DMS79 (cell line): ENCODE data around the gene OSBPL9.
"Not testable (repeated sequence)": the region's sequence is repeated elsewhere in the genome, so short reads cannot be mapped to it uniquely, and the experiment has no call there.

Experiments
- DNase-seq: peaks from one replicate; lab custom pipeline; 2025; lab: John Stamatoyannopoulos, UW

OSBPL9 gene

DNA sequence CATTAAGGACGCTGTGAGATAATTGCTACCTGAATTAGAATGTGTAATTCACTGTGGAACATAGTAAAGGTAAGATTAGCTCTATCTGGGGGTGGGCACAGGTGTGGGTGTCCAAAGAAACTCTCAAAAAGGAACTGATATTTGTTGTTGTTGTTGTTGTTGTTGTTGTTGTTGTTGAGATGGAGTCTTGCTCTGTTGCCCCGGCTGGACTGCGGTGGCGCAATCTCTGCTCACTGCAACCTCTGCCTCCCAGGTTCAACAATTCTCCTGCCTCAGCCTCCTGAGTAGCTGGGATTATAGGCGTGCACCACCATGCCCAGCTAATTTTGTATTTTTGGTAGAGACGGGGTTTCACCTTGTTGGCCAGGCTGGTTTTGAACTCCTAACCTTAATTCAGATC, 6.8 kb upstream of the OSBPL9 start:
- DNase-seq, result not testable (repeated sequence)

DNA sequence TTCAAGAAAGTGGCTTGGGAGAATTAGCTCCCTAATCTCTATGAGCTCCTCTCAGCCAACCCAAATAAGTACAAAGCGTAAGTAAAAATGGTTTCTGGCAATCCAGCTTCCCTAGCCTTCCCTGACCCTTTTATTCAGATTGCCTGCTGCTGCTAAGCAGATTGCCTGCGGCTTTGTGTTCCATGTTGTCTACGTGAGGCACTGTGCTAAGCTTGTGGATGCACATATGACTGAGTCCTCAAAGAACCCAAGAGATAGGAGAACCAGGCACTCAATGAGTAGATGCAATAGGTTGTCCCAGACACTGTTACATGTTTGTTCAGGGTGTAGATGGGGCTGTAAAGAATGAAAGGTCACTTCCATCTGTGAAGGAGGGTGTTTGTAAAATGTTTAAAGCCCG, 6.3 kb upstream of the OSBPL9 start:
- no peak for DNase-seq

DNA sequence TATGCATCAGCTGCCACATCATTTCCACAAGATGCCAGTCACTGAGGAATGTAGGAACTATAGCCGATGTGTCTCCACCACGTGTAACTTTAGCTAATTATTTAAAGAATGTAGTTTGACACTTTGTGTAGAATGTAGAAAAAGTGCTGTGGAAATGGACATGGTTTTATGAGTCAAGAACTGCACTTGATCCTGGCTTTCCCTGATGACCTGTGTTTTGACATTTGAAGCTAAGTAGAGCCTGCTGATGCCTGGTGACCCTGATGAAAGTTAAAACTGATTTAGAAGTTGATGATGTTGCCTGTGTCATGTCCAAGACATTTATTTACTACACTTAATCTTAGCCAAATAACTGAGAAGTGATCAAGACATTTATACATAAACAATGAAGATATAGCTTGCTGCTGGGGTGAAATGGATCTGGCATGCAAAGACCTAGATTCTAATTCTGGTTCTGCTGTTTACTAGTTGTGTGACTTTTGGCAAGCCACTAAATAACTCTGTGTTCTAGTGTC, 4.4 kb upstream of the OSBPL9 start:
- DNase-seq, result no peak

DNA sequence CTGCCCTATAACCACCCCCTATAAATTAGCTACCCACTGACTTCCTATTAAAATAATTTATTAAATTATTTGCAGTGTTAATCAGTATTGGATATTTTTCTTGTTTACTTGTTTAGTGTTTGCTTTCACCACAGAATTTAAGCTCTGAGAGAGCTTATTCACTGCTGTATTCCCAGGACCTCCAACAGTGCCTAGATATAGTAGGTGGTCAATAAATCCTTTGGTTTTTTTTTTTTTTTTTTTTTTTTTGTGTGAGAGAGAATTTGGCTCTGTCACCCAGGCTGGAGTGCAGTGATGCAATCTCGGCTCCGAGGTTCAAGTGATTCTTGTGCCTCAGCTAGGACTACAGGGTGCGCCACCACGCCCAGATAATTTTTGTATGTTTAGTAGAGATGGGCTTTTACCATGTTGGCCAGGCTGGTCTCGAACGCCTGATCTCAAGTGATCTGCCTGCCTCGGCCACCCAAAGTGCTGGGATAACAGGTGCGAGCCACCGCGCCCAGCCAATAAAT, 1.1 kb upstream of the OSBPL9 start:
- no peak for DNase-seq

DNA sequence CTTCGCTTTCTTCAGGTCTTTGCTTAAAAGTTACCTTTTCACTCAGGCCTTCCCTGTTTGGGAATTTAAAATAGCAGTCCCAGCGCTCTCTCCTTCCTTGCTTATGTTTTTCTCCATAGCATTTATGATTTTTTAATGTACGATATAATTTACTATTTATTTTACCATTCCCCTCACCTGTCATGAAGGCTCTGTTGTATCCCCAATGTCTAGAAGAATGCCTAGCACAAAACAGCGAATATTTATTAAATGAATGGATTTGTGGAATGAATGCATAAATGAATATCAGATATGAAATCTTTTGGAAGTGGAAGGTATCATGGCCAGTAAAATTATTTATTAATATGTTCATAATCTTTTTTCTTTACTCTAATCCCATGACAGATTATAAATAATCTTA, 402 bp upstream of the OSBPL9 start:
- DNase-seq, result no peak

DNA sequence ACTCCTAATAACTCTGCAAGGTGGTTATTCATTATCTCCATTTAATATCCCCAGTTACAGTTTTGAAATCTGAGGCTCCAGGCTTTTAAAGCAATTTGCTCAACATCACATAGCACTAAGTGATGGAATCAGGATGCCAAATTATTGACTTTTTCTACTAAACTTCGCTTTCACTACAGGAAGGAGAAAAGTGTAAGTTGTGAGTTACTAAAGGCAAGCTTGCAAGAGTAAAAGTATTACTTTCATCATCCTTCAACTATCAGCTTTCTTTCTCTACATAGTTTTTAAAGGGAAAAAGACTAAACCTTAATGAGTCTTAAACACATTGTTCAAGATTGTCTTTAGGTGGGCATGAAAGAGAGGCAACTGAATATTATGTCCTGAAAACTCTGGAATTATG, 1.8 kb downstream of the OSBPL9 start:
- no peak for DNase-seq

DNA sequence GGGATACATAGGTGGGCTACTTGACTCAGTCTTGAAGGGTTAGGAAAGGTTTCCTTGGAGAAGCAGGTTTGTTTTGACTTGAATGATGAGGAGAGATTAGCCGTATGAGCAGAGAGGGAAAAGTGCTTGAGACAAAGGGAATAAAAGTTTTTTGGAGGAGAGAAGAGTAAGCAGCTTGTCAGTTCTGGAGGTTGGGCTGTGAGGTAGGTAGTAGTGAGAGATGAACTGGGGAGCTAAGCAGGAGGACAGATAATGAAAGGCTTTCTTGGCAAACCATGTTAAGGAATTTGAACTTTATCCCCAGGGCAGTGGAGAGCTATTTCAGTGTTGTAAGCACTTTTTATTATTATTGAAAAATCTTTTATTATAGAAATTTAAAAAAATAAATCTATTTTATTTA, 3.6 kb downstream of the OSBPL9 start:
- no peak for DNase-seq

DNA sequence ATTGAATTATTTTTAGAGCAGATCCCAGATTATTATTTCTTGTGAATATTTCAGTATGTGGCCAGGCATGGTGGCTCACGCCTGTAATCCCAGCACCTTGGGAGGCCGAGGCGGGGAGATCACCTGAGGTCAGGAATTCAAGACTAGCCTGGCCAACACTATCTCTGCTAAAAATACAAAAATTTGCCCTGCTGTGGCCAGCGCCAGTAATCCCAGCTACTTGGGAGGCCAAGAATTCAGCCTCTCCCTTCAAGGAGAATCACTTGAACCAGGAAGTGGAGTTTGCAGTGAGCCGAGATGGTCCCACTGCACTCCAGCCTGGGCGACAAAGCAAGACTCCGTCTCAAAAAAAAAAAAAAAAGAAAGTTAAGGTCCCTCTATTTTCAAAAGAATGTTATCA, 4.3 kb downstream of the OSBPL9 start:
- DNase-seq, result no peak

DNA sequence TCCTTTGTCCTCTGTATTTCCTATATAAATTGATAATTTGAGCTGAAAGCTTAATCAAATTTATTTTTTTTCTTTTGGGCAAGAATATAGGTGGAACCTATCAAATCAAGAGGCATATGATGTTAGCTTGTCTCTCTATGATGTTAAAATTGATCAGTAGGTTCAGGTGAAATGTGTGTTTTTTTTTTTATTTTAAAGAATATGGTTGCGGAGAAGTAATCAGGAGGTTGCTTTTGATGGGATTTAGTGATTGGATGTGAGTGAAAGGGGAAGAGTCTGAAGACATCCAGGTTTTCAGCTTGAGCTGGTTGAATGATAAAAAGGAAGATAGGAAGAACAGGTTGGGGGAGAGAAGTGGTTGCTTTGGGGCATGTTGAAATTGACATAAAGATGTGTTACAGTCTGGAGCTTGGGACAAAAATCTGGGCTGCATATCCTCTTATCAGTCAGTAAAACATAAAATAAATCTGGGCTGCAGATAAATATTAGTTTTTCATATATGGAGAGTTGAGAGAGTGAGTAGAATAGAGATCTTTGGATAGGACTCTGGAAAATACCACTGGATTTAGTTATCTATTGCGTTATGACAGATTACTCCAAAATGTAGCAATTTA, 5.1 kb downstream of the OSBPL9 start:
- no peak for DNase-seq

DNA sequence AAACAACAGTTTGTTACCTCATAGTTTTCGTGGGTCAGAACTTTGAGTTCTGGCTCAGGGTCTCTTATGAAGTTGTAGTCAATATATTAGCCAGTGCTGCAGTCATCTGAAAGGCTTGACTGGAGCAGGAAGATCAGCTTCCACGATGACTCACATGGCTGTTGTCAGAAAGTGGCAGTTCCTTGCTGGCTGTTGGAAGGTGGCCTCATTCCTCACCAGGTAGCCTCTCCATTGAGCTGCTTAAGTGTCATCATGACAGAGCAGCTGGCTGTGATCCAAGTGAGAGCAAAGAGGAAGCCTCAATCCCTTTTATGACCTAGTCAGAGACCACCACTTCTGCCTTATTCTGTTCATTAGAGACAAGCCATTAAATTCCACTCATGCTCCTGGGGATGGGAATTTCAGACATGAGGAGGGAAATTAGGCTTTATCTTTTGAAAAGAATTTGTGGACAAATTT, 5.6 kb downstream of the OSBPL9 start:
- peak; percentile 88 for DNase-seq

DNA sequence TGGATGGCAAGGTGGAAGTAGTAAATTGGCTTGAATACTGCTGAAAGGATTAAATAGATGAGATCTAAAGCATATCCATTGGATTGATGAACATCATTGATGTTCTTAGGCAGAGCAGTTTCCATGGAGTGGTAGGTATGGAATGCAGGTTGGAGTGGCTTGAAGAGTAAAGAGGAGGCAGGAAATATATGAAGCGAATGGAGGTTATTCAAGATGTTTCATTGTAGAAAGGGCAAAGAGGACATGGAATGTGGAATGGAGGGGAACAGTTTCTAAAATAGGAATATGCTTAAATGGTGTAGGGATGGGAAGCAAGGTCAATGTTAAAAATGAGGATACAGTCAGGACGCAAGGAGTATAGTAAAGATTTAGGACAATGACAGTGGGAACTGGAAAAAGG, 6.1 kb downstream of the OSBPL9 start:
- DNase-seq, result no peak

DNA sequence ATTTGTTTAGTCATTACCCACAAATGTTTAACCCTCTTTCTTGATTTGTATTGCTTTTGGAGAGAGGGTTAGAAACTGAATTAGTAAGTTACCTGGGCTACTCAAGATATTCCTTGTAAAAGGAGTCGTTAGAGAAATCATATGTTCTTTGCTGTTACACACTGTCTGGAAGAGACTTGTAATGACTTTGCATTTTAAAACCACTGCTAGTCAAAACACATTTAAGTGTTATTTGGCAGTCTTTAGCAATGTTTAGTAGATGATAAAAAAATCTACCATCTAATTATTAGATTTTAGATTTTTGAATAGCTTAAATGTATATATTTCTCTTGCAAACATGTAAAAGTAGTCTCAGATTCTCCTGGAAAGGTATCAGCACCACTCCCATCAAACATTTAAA, 6.6 kb downstream of the OSBPL9 start:
- DNase-seq, result no peak

DNA sequence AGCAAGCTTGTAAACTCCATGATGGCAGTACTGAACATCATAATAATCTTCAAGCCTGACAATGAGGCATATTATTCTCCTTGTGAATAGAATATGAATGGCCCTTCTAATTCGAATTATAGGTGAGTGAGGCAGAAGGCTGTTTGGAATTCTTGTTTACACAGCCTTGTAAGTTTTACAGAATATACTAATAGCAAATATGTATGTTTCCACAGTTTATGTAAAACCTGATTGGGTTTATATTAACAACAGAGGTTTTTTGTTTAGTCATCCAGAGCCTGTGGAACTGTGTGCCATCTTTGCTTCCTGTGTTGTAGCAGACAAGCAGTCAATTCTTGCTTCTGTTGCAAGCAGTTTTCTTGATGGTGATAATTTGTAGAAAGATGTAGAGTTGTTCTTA, 8.0 kb downstream of the OSBPL9 start:
- no peak for DNase-seq

DNA sequence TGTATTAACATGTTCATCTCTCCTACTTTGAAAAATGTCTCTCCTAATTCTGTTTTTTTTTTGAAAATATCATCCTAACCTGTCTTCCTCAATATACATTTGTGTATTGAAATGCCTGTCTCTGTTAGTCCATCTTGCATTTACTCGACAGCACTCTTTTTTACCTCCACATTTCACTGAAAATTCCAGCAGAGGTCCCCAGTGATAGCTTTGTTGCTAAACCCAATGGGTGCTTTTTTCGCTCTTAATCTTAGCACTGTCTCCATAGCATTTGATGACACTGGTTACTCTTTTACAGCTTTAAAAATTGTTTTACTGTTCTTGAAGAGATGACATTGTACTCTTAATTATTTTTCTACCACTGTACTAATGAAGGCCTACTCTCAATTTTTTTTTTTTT, 10.8 kb downstream of the OSBPL9 start:
- no peak for DNase-seq

DNA sequence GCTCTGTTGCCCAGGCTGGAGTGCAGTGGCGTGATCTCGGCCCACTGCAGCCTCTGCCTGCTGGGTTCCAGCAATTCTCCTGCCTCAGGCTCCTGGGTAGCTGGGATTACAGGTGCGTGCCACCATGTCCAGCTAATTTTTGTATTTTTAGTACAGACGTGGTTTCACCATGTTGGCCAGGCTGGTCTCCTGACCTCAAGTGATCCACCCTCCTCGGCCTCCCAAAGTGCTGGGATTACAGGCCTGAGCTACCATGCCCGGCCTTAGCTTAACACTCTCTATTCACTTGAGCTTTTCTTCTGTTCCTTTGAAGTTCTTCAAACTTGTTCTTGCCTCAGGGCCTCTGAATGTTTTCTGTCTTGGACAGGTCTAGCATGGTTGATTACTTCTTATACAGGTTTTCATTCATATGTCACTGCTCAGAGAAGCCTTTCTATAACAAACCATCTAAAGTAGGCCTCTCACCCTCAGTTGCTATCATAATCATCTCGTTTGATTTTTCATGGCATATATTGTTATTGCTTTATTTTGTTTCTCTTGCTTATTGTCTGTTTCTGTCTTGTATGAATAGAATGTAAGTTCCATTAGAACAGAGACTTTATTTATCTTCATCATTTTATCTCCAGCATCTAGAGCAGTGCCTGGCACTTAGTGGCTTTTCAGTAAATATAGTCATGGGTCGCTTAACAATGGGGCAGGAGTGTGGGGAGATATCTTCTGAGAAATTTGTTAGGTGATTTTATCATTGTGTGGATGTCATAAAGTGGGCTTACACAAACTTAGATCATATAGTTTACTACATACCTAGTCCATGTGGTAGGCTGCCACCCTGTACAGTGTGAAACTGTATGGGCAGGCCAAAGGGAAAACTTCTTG, 12.1 kb downstream of the OSBPL9 start:
- no peak for DNase-seq

DNA sequence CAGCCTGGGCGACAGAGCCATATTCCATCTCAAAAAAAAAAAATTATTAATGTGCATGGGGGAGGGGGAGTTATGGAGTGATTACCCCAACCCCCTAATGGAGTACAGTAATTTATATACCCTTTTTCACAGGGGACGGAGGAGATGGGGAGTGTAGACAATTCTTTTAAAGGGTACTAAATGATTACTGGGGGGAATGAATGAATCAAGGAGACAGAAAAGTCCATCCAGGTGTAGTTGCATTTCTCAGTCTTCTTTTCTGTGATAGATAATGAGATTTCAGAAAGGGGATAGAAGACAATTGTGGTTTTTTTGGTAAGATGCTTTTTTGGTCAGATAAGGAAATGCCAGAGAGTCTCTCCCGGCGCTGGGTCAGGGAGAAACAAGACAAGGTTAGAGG, 13.0 kb downstream of the OSBPL9 start:
- no peak for DNase-seq

DNA sequence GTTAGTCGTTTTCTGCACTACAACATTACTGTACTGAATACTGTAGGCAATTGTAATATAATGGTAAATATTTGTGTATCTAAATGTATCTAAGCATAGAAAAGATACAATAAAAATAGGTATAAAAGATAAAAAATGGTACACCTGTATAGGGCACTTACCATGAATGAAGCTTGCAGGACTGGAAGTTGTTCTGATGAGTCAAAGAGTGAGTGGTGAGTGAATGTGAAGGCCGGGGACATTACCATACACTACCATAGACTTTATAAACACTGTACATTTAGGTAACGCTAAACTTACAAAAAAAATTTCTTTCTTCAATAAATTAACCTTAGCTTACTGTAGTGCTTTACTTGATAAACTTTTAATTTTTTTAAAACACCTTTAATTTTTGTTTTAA, 13.5 kb downstream of the OSBPL9 start:
- no peak for DNase-seq

DNA sequence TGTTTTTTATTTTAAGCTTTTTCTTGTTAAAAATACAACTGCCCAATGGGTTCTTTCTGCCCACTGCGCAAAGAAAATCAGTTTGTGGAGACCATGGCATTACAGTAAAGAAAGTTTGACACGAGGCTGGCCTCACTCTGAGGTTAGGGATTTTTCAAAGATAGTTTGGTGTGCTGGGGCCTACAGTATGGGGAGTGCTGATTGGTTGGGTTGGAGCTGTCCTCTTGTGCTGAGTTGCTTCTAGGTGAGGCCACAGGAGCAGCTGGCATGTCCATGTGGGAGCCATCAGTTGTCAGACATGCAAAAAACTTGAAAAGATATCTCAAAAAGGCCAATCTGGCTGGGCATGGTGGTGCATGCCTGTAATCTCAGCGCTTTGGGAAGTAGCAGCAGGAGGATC, 14.0 kb downstream of the OSBPL9 start:
- no peak for DNase-seq

DNA sequence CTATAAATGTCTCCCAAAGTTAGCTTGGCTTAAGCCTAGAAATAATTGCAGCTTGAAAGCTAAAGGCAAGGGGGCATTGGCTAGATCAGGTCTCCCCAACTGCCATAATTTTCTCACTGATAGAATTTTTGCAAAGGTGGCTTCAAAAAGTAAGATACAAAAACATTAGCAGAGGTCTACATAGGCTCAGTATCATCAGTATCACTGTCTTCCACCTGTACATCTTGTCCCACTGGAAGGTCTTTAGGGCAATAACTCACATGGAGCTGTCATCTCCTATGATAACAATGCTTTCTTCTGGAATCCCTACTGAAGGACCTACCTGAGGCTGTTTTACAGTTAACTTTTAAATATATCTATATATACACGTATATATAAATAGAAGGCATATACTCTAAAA, 14.9 kb downstream of the OSBPL9 start:
- DNase-seq, result no peak

DNA sequence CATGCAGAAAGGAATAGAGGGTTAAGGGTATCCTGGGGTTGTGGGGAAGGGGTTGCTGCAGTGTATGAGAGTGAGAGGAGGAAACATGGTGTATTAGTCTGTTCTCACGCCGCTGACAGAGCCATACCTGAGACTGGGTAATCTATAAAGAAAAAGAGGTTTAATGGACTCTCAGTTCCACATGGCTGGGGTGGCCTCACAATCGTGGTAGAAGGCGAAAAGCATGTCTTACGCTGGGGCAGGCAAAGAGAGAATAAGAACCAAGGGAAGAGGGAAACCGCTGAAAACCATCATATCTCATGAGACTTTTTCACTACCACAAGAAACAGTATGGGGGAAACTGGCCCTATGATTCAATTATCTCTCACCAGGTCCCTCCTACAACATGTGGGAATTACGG, 17.7 kb downstream of the OSBPL9 start:
- no peak for DNase-seq

DNA sequence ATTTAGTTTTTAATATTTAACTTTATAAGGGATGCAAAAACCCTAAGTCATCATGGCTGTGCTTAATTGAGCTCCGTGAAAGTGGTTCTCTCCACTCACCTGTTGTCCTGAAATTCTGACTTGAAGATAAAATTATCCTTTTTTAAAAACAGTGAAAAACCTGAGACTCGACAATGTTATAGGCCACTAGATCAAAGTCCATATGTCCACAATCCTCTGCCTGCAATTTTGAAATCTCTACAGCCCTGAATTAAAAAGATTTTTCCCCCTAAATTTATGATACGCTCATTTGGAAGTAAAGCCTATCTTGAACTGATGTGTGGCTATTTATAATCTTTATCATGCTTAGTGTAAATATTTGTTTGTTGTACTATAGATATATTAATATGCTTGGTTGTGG, 18.7 kb downstream of the OSBPL9 start:
- DNase-seq, result no peak

DNA sequence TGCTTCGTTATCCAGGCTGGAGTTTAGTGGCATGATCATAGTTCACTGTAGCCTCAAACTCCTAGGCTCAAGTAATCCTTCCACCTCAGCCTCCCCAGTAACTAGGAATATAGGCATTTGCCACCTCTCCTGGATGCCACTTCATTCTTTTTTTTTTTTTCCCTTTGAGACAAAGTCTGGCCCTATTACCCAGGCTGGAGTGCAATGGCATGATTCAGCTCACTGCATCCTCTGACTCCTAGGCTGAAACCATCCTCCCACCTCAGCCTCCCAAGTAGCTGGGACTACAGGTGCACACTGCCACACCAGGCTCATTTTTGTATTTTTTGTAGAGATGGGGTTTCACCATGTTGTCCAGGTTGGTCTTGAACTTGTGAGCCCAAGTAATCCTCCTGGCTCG, 19.3 kb downstream of the OSBPL9 start:
- no peak for DNase-seq

DNA sequence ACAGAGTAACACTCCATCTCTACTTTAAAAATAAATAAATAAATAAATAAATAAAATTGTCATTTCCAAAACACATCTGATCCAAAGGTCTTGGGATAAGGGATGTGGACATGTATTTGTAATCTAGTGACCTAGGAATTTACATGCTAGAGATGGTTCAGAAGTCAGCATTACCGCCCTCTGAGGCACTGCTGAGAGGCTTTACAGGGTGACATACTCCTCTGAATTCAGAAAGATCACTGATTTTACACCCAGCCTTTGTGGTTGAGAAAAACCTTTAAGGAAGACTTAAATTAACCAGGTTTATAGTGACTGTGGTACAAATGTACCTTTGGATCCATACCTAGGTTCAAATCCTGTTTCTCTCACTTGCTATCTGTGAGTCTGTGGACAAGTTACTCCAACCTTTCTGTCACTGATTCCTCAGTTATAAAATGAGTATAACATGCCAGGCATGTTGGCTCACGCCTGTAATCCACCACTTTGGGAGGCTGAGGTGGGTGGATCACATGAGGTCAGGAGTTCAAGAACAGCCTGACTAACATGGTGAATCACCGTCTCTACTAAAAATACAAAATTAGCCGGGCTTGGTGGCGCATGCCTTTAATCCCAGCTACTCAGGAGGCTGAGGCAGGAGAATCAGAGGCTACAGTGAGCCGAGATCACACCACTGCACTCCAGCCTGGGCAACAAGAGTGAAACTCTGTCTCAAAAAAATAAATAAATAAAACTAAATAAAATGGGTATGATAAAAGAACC, 20.1 kb downstream of the OSBPL9 start:
- DNase-seq, result no peak
